Hepatocyte (in vitro differentiated cells): ENCODE data around the gene RRP9.

Experiments
- EZH2 ChIP-seq: fragments of 200-600 bp; sonication (generic); IDR thresholded peaks from 2 replicates; pipeline ENCODE4 v1.6.1; 2016; ENCODE audit warnings: antibody characterized with exemption, mild to moderate bottlenecking, borderline replicate concordance
- EZH2phosphoT487 ChIP-seq: fragments of 200-600 bp; sonication (generic); IDR thresholded peaks from one replicate; pipeline ENCODE4 v1.6.1; 2018; ENCODE audit warnings: antibody characterized with exemption, mild to moderate bottlenecking, low read depth, moderate library complexity; ENCODE audit not compliant: unreplicated experiment, severe bottlenecking
- TF ChIP-seq, protein P1 (sequence below): fragments of 200-600 bp; sonication (generic); IDR thresholded peaks from 2 replicates; pipeline ENCODE4 v1.5.1; 2016; ENCODE audit warnings: antibody characterized with exemption, mild to moderate bottlenecking; ENCODE audit not compliant: poor library complexity

- TF ChIP-seq EZH2 (no peak), EZH2phosphoT487 (no peak)
- TF ChIP-seq, protein P1, sequence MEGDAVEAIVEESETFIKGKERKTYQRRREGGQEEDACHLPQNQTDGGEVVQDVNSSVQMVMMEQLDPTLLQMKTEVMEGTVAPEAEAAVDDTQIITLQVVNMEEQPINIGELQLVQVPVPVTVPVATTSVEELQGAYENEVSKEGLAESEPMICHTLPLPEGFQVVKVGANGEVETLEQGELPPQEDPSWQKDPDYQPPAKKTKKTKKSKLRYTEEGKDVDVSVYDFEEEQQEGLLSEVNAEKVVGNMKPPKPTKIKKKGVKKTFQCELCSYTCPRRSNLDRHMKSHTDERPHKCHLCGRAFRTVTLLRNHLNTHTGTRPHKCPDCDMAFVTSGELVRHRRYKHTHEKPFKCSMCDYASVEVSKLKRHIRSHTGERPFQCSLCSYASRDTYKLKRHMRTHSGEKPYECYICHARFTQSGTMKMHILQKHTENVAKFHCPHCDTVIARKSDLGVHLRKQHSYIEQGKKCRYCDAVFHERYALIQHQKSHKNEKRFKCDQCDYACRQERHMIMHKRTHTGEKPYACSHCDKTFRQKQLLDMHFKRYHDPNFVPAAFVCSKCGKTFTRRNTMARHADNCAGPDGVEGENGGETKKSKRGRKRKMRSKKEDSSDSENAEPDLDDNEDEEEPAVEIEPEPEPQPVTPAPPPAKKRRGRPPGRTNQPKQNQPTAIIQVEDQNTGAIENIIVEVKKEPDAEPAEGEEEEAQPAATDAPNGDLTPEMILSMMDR: no peak
These were observed 3.5 kb upstream of the RRP9 start for GRCh38 chr3:51945031-51945840.
